ENCODE measurements around the gene MRPL17. TPM values are rescaled to one million over a fixed set of nuclear protein-coding genes. Genes with fewer than 3 reads are reported as not detected.

The MRPL17 gene
- total RNA-seq, 1 donor, result 29.7 TPM

DNA sequence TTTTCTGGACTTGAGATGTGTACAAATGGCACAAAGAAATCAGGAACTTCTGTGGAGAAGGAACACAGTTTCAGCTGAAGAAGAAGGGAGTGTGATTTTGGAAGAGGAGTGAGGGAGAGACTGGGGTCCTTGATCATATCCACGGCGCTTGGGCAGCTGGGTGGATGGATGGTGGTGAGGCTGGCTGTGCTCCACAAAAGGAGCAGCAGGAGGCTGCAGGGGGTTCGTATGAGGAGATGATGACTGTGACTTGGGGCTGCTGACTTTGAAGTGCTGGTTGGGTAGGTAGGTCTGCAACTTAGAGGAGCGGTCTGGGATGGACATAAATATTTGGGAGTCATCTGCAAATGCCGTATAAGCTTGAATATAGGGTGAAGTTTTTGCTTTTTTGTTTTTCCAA lies 26.2 kb downstream of the MRPL17 start:
- H3K4me3 ChIP-seq (ENCODE audit: insufficient read depth, low read length), result no peak overlapping the region
- H3K4me1 ChIP-seq (ENCODE audit: insufficient read depth, low read length), result peaks cover 4% of the 10 kb centered on the region
- H3K27ac ChIP-seq (ENCODE audit: low read depth, low read length), result no peak overlapping the region
- TF ChIP-seq, protein P1, sequence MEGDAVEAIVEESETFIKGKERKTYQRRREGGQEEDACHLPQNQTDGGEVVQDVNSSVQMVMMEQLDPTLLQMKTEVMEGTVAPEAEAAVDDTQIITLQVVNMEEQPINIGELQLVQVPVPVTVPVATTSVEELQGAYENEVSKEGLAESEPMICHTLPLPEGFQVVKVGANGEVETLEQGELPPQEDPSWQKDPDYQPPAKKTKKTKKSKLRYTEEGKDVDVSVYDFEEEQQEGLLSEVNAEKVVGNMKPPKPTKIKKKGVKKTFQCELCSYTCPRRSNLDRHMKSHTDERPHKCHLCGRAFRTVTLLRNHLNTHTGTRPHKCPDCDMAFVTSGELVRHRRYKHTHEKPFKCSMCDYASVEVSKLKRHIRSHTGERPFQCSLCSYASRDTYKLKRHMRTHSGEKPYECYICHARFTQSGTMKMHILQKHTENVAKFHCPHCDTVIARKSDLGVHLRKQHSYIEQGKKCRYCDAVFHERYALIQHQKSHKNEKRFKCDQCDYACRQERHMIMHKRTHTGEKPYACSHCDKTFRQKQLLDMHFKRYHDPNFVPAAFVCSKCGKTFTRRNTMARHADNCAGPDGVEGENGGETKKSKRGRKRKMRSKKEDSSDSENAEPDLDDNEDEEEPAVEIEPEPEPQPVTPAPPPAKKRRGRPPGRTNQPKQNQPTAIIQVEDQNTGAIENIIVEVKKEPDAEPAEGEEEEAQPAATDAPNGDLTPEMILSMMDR (IDR thresholded peaks at IDR 0.05; ENCODE audit: extremely low read depth, low read depth, low read length), result no peak
- DNase-seq (ENCODE audit: insufficient read length, low spot score, missing footprints), result no peak
- no peaks in the 10 kb centered on the region for H3K79me2 ChIP-seq (ENCODE audit: insufficient read depth, low read length)
- H3K36me3 ChIP-seq (ENCODE audit: insufficient read depth, low read length), result no peaks in the 10 kb centered on the region
- no peaks in the 10 kb centered on the region for H3K9me3 ChIP-seq (ENCODE audit: low read depth, low read length)
- H3K27me3 ChIP-seq (ENCODE audit: insufficient read depth, low read length), result peaks cover 72% of the 10 kb centered on the region
- no peak overlapping the region for H2AFZ ChIP-seq (ENCODE audit: low read length)
- no peaks in the 10 kb centered on the region for H4K20me1 ChIP-seq (ENCODE audit: insufficient read depth, low read length)
- no peak overlapping the region for H3K4me2 ChIP-seq (ENCODE audit: insufficient read depth, low read length)

DNA sequence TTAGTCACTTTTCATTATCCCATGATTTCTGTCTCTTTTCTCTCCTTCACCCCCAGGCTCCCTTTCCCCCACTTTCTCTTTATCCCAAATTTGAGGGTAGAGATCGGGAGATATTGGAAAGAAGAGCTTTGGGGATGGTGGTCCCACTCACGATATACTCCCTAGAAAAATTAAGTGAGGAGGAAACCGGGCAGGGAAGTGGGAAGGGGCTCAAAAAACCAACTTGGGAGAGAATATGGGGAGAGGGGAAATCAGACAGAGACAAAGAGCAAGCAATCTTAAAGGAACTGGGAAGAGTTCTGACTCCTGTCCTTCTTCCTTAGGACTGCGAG lies 26.6 kb downstream of the MRPL17 start:
- Histone ChIP-seq H3K36me3 (ENCODE audit: insufficient read depth, low read length) (no peaks in the 10 kb centered on the region), H3K27me3 (ENCODE audit: insufficient read depth, low read length) (peaks cover 72% of the 10 kb centered on the region), H3K4me3 (ENCODE audit: insufficient read depth, low read length) (no peak overlapping the region), H3K9me3 (ENCODE audit: low read depth, low read length) (no peaks in the 10 kb centered on the region), H2AFZ (ENCODE audit: low read length) (no peak overlapping the region), H3K79me2 (ENCODE audit: insufficient read depth, low read length) (no peaks in the 10 kb centered on the region), H3K27ac (ENCODE audit: low read depth, low read length) (no peak overlapping the region), H3K4me2 (ENCODE audit: insufficient read depth, low read length) (no peak overlapping the region), H3K4me1 (ENCODE audit: insufficient read depth, low read length) (peaks cover 4% of the 10 kb centered on the region), H4K20me1 (ENCODE audit: insufficient read depth, low read length) (no peaks in the 10 kb centered on the region)
- TF ChIP-seq, protein P1 (IDR thresholded peaks at IDR 0.05; ENCODE audit: extremely low read depth, low read depth, low read length), result no peak
- no peak for DNase-seq (ENCODE audit: insufficient read length, low spot score, missing footprints)

DNA sequence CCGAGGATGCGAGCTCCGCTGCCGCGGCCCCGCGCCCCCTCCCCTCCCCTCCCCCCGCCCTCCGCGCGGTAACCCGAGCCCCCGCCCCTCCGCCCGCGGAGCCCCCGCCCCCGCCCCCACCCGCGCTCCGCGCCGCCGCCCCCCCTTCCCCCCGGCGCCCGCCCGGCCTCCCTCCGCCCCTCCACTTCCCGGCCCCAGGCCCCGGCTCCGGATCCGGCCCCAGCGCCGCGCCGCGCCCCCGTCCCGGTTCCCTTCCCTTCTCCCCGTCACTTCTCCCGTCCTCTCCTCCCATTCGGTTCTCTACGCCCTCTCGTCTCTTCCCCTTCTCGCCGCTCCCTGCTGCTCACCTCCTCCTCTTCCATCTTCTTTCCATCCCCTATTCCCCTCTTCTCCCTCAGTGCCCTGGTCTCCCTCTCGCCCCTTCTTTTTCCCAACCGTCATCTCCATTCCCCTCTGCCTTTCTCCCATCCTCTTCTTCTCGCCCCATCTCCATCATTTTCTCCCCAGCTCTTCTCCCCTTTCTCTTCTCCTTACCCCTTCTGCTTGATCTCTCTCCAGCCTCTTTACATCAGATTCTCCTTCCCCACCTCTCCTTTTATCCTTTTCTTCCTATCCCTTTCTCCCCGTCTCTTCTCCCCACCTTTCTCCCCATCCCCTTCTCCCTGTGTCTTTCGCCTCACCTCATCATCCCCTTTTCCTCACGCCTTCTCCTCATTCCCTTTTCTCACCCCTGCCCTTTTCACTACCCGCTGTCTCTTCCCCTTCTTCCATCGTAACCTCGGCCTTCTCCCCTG lies 27.2 kb downstream of the MRPL17 start, which contains the start of gene DCHS1:
DCHS1 (minus strand) TSS at position 20 of the 794 bp plus-strand sequence. CDS start 14,196 bp downstream, outside the sequence.
- Histone ChIP-seq H3K4me2 (ENCODE audit: insufficient read depth, low read length) (peak within 1 kb of the TSS; percentile 48), H3K4me1 (ENCODE audit: insufficient read depth, low read length) (peaks cover 4% of the 10 kb centered on the region), H3K27ac (ENCODE audit: low read depth, low read length) (no peak within 1 kb of the TSS), H3K27me3 (ENCODE audit: insufficient read depth, low read length) (peaks cover 77% of the 10 kb centered on the region), H4K20me1 (ENCODE audit: insufficient read depth, low read length) (no peaks in the 10 kb centered on the region), H3K79me2 (ENCODE audit: insufficient read depth, low read length) (no peaks in the 10 kb centered on the region), H2AFZ (ENCODE audit: low read length) (no peak within 1 kb of the TSS), H3K9me3 (ENCODE audit: low read depth, low read length) (no peaks in the 10 kb centered on the region), H3K4me3 (ENCODE audit: insufficient read depth, low read length) (no peak within 1 kb of the TSS), H3K36me3 (ENCODE audit: insufficient read depth, low read length) (no peaks in the 10 kb centered on the region)
- no peak for DNase-seq (ENCODE audit: insufficient read length, low spot score, missing footprints)
- TF ChIP-seq, protein P1 (IDR thresholded peaks at IDR 0.05; ENCODE audit: extremely low read depth, low read depth, low read length), result no peak

DNA sequence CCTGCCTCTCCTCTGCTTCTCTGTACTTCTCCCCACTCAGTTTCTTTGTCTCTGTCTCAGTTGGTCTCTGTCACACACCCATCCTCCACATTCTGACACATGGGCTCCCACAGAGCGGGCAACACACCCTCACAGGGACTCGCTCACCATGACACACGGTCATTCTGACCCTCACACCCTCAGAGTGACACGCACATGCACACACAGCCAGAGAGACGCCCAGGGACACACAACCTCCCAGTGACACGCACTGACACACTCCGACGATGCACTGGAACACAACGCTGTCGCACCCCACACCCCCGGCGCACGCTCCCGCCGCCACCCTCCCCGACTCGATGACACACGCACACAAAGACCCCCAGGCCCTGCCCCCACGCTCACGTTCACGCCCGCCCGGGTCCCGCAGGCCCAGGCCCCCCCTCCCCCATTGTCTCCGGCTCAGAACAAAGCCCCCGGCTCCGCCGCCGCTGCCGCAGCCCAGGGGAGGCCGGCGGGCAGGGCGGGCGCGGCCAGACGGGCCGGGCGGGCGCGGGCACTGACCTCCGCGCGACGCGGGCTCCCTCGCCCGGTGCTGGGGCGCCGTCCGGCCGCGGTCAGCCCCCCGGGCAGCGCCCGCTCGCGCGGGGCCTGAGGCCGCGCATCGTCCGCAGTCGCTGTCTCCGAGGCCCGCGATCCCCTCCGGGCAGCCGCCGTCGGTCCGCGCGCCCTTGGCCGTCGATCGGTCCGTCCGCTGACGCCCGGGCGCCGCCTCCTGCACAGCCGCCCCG lies 27.9 kb downstream of the MRPL17 start:
- Histone ChIP-seq H3K27me3 (ENCODE audit: insufficient read depth, low read length) (peaks cover 85% of the 10 kb centered on the region), H2AFZ (ENCODE audit: low read length) (no peak overlapping the region), H3K36me3 (ENCODE audit: insufficient read depth, low read length) (no peaks in the 10 kb centered on the region), H4K20me1 (ENCODE audit: insufficient read depth, low read length) (no peaks in the 10 kb centered on the region), H3K27ac (ENCODE audit: low read depth, low read length) (no peak overlapping the region), H3K9me3 (ENCODE audit: low read depth, low read length) (no peaks in the 10 kb centered on the region), H3K4me1 (ENCODE audit: insufficient read depth, low read length) (peaks cover 4% of the 10 kb centered on the region), H3K79me2 (ENCODE audit: insufficient read depth, low read length) (no peaks in the 10 kb centered on the region), H3K4me2 (ENCODE audit: insufficient read depth, low read length) (peak overlapping the region; percentile 47), H3K4me3 (ENCODE audit: insufficient read depth, low read length) (no peak overlapping the region)
- TF ChIP-seq, protein P1 (IDR thresholded peaks at IDR 0.05; ENCODE audit: extremely low read depth, low read depth, low read length), result no peak
- peak; percentile 83 for DNase-seq (ENCODE audit: insufficient read length, low spot score, missing footprints)
